Neural crest cell (in vitro differentiated cells): ENCODE results near the gene IFIH1. TPM values are rescaled to one million over a fixed set of nuclear protein-coding genes. Genes with fewer than 3 reads are reported as not detected.

Experiments used
- DNase-seq: peaks from one replicate; pipeline ENCODE4 v3.0.0; 2021; ENCODE audit warnings: low read depth, mixed read lengths, low spot score
- H3K27ac Mint-ChIP-seq: one replicate; pipeline ENCODE4 v1.8.0; 2021; ENCODE audit warnings: mild to moderate bottlenecking, mixed read lengths; ENCODE audit not compliant: unreplicated experiment
- H3K27me3 Mint-ChIP-seq: 2 replicates; pipeline ENCODE4 v1.8.0; 2021; ENCODE audit warnings: low read depth, mild to moderate bottlenecking, mixed read lengths
- H3K36me3 Mint-ChIP-seq: 2 replicates; pipeline ENCODE4 v1.8.0; 2021; ENCODE audit warnings: low read depth, mild to moderate bottlenecking, mixed read lengths
- H3K4me1 Mint-ChIP-seq: 2 replicates; pipeline ENCODE4 v1.8.0; 2021; ENCODE audit warnings: mixed read lengths
- H3K4me3 Mint-ChIP-seq: one replicate; pipeline ENCODE4 v1.8.0; 2021; ENCODE audit warnings: mild to moderate bottlenecking, mixed read lengths
- H3K9me3 Mint-ChIP-seq: 2 replicates; pipeline ENCODE4 v1.8.0; 2021; ENCODE audit warnings: mixed read lengths
- CTCF ChIP-seq: fragments of 200-600 bp; sonication (generic); conservative IDR thresholded peaks from 2 replicates; pipeline ENCODE4 v1.5.0; 2021; ENCODE audit warnings: antibody characterized with exemption, mild to moderate bottlenecking
- total RNA-seq: library from RNA; stranded (reverse); gene quantifications from 2 replicates; pipeline ENCODE4 v1.2.1, GENCODE V29; 2021

The IFIH1 gene
- total RNA-seq, 1 donor from 2014 or later: 0.23 TPM

- peaks cover 3% of the 10 kb centered on the region for H3K9me3 Mint-ChIP-seq
- H3K36me3 Mint-ChIP-seq: no peaks in the 10 kb centered on the region
- TF ChIP-seq CTCF: no peak
- no peak for DNase-seq
- H3K4me3 Mint-ChIP-seq: no peak overlapping the region
- H3K4me1 Mint-ChIP-seq: peaks cover 6% of the 10 kb centered on the region
- no peak overlapping the region for H3K27ac Mint-ChIP-seq
- H3K27me3 Mint-ChIP-seq: no peaks in the 10 kb centered on the region
Observed at GRCh38 chr2:162245781-162246180, 72.7 kb downstream of the IFIH1 start.

DNA sequence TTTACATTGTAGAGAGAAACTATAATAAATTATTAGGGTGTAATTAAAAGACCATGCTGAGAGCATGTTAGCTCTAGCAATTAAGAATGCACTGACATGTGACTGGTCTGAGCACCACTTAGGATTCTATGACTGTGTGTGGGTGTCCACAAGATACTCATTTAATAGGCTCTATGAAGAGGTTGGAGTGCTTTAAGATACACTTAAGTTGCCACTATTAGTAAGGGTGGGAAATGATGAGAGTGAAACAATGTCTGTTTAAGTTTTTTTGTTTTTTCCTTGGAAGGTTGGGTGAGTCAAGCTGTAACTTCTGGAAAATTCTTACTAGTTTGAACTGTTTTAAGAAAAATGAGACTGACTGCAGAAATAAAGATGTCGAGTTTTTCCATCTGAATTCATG is 73.4 kb downstream of the IFIH1 start:
- H3K27me3 Mint-ChIP-seq: no peaks in the 10 kb centered on the region
- H3K4me1 Mint-ChIP-seq: peaks cover 6% of the 10 kb centered on the region
- H3K9me3 Mint-ChIP-seq: peaks cover 3% of the 10 kb centered on the region
- H3K27ac Mint-ChIP-seq: no peak overlapping the region
- DNase-seq: no peak
- TF ChIP-seq CTCF: no peak
- H3K36me3 Mint-ChIP-seq: no peaks in the 10 kb centered on the region
- H3K4me3 Mint-ChIP-seq: no peak overlapping the region

- TF ChIP-seq CTCF: no peak
Observed at GRCh38 chr2:162244541-162245031, 73.9 kb downstream of the IFIH1 start.

GRCh38 chr2:162243715-162244114 is 74.8 kb downstream of the IFIH1 start:
- Mint-ChIP-seq H3K27me3 (peaks cover 3% of the 10 kb centered on the region), H3K4me3 (no peak overlapping the region), H3K36me3 (no peaks in the 10 kb centered on the region), H3K4me1 (peaks cover 6% of the 10 kb centered on the region), H3K9me3 (no peaks in the 10 kb centered on the region), H3K27ac (no peak overlapping the region)
- no peak for TF ChIP-seq CTCF
- no peak for DNase-seq

More at GRCh38 chr2:162244541-162245031, 73.9 kb downstream of the IFIH1 start:
- H3K36me3 Mint-ChIP-seq: no peaks in the 10 kb centered on the region
- DNase-seq: no peak
- no peak overlapping the region for H3K27ac Mint-ChIP-seq
- H3K4me1 Mint-ChIP-seq: peaks cover 6% of the 10 kb centered on the region
- no peak overlapping the region for H3K4me3 Mint-ChIP-seq
- H3K9me3 Mint-ChIP-seq: peaks cover 3% of the 10 kb centered on the region
- peaks cover 3% of the 10 kb centered on the region for H3K27me3 Mint-ChIP-seq

- Mint-ChIP-seq H3K9me3 (no peaks in the 10 kb centered on the region), H3K4me3 (no peak within 1 kb of the TSS), H3K27ac (no peak within 1 kb of the TSS), H3K27me3 (peaks cover 3% of the 10 kb centered on the region), H3K36me3 (no peaks in the 10 kb centered on the region), H3K4me1 (peaks cover 6% of the 10 kb centered on the region)
- TF ChIP-seq CTCF: no peak
- DNase-seq: no peak
Observed at GRCh38 chr2:162243294-162243693, 75.2 kb downstream of the IFIH1 start, which contains the start of gene FAP. FAP (minus strand) TSS chr2:162243445; CDS start chr2:162243327, 118 bp downstream.
